ENCODE data around the gene BEND6. TPM values are rescaled to one million over a fixed set of nuclear protein-coding genes. Genes with fewer than 3 reads are reported as not detected.

Gene BEND6
- total RNA-seq, 1 experiment from 2014 or later, result 1.8 TPM

GRCh38 chr6:57019434-57019833 lies 64.5 kb downstream of the BEND6 start:
- no peak overlapping the region for H3K4me3 Mint-ChIP-seq (ENCODE audit: low read depth, unreplicated experiment)
- H3K4me1 Mint-ChIP-seq (ENCODE audit: low read depth, unreplicated experiment), result no peaks in the 10 kb centered on the region
- DNase-seq, result no peak
- TF ChIP-seq, protein P1, sequence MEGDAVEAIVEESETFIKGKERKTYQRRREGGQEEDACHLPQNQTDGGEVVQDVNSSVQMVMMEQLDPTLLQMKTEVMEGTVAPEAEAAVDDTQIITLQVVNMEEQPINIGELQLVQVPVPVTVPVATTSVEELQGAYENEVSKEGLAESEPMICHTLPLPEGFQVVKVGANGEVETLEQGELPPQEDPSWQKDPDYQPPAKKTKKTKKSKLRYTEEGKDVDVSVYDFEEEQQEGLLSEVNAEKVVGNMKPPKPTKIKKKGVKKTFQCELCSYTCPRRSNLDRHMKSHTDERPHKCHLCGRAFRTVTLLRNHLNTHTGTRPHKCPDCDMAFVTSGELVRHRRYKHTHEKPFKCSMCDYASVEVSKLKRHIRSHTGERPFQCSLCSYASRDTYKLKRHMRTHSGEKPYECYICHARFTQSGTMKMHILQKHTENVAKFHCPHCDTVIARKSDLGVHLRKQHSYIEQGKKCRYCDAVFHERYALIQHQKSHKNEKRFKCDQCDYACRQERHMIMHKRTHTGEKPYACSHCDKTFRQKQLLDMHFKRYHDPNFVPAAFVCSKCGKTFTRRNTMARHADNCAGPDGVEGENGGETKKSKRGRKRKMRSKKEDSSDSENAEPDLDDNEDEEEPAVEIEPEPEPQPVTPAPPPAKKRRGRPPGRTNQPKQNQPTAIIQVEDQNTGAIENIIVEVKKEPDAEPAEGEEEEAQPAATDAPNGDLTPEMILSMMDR (IDR thresholded peaks at IDR 0.05; ENCODE audit: unreplicated experiment), result no peak
- H3K9me3 Mint-ChIP-seq (ENCODE audit: low read depth, unreplicated experiment), result no peaks in the 10 kb centered on the region
- BruUV-seq (replicated peaks), result no TSS peak
- CTCF ChIA-PET, result interaction anchor here (0.7 to 1.5 kb wide), 2 partner anchors 64 to 115 kb away, joined by 3 to 4 read pairs; partner anchors contain the start of gene BEND6
- no peak overlapping the region for H3K27ac Mint-ChIP-seq (ENCODE audit: unreplicated experiment)
- intact Hi-C loops (cut with micrococcal nuclease; ENCODE audit: unreplicated experiment), result no loop called here
- no peaks in the 10 kb centered on the region for H3K27me3 Mint-ChIP-seq (ENCODE audit: unreplicated experiment)
- H3K36me3 Mint-ChIP-seq (ENCODE audit: insufficient read depth, unreplicated experiment), result no peaks in the 10 kb centered on the region

DNA sequence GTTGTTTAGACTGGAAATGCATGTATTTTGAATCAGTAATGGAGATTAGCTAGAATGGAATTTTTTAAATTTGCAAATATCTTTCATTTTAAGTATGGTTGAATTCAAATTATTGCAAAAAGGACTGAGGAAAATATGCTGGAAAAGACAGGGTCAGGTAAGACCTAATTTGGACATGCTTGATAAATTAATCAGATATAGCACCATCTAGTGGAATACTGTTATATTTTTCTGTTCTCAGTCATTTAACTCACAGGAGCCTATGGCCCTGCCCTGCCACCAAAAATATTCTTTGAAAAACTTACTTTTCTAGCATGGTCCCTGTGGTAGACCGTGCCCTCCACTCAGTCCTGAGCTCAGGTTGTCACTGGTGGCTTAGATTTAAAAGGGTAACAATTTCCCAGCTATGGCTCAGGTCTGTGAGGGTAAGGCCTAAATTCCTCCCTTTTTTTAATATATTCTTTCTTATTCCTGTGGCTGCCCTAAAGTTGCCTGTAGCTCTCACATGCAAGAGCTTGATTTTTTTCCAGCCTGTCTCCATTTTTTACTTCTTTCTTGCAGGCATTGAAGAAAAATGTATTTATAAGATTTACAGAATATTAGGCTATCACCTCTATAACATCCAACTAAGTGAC lies 66.3 kb downstream of the BEND6 start:
- CTCF ChIA-PET, result interaction anchor here (2.3 kb wide), 1 partner anchor 117 kb away, joined by 10 read pairs; no protein-coding TSS in a partner anchor
- intact Hi-C loops (cut with micrococcal nuclease; ENCODE audit: unreplicated experiment), result loop anchor here (1.0 to 10.0 kb wide), 3 partner anchors 65 to 294 kb away; partner anchors contain the start of gene PRIM2
- no peak overlapping the region for H3K4me3 Mint-ChIP-seq (ENCODE audit: low read depth, unreplicated experiment)
- no TSS peak for BruUV-seq (replicated peaks)
- H3K4me1 Mint-ChIP-seq (ENCODE audit: low read depth, unreplicated experiment), result no peaks in the 10 kb centered on the region
- H3K27me3 Mint-ChIP-seq (ENCODE audit: unreplicated experiment), result no peaks in the 10 kb centered on the region
- DNase-seq, result no peak
- no peak overlapping the region for H3K27ac Mint-ChIP-seq (ENCODE audit: unreplicated experiment)
- TF ChIP-seq, protein P1 (IDR thresholded peaks at IDR 0.05; ENCODE audit: unreplicated experiment), result peak; percentile 47
- no peaks in the 10 kb centered on the region for H3K9me3 Mint-ChIP-seq (ENCODE audit: low read depth, unreplicated experiment)
- no peaks in the 10 kb centered on the region for H3K36me3 Mint-ChIP-seq (ENCODE audit: insufficient read depth, unreplicated experiment)

DNA sequence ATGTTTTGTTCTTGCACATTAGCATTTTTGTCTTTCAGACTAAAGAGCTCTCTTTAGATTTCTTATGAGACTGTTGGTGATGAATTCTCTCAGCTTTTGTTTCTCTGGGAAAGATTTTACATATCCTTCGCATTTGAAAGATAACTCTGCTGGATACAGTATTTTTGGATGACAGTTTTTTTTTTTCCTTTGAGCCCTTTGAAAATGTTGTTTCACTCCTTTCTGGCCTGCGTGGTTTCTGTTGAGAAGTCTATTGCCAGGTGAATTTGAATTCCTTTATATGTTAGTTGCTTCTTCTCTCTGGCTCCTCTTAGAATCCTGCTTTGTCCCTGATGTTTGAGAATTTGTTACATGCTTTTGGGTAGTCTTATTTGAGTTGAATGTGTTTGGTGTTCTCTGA lies 69.4 kb downstream of the BEND6 start:
- CTCF ChIA-PET, result interaction anchor here (1.5 kb wide), 1 partner anchor 69 kb away, joined by 4 read pairs; the partner anchor contains the start of gene BEND6
- intact Hi-C loops (cut with micrococcal nuclease; ENCODE audit: unreplicated experiment), result loop anchor here (10.0 kb wide), 1 partner anchor 290 kb away; the partner anchor contains the start of gene PRIM2
- Mint-ChIP-seq H3K4me1 (ENCODE audit: low read depth, unreplicated experiment) (peaks cover 13% of the 10 kb centered on the region), H3K27me3 (ENCODE audit: unreplicated experiment) (no peaks in the 10 kb centered on the region), H3K27ac (ENCODE audit: unreplicated experiment) (no peak overlapping the region), H3K4me3 (ENCODE audit: low read depth, unreplicated experiment) (no peak overlapping the region), H3K9me3 (ENCODE audit: low read depth, unreplicated experiment) (no peaks in the 10 kb centered on the region), H3K36me3 (ENCODE audit: insufficient read depth, unreplicated experiment) (no peaks in the 10 kb centered on the region)
- no TSS peak for BruUV-seq (replicated peaks)
- no peak for DNase-seq
- TF ChIP-seq, protein P1 (IDR thresholded peaks at IDR 0.05; ENCODE audit: unreplicated experiment), result no peak

- Mint-ChIP-seq H3K4me3 (ENCODE audit: low read depth, unreplicated experiment) (no peak overlapping the region), H3K4me1 (ENCODE audit: low read depth, unreplicated experiment) (peaks cover 16% of the 10 kb centered on the region), H3K9me3 (ENCODE audit: low read depth, unreplicated experiment) (no peaks in the 10 kb centered on the region), H3K27ac (ENCODE audit: unreplicated experiment) (no peak overlapping the region), H3K27me3 (ENCODE audit: unreplicated experiment) (no peaks in the 10 kb centered on the region), H3K36me3 (ENCODE audit: insufficient read depth, unreplicated experiment) (no peaks in the 10 kb centered on the region)
- CTCF ChIA-PET, result interaction anchor here (1.5 kb wide), 1 partner anchor 70 kb away, joined by 4 read pairs; the partner anchor contains the start of gene BEND6
- no TSS peak for BruUV-seq (replicated peaks)
- no peak for DNase-seq
- intact Hi-C loops (cut with micrococcal nuclease; ENCODE audit: unreplicated experiment), result loop anchor here (10.0 kb wide), 1 partner anchor 290 kb away; the partner anchor contains the start of gene PRIM2
- TF ChIP-seq, protein P1 (IDR thresholded peaks at IDR 0.05; ENCODE audit: unreplicated experiment), result no peak
Measured at GRCh38 chr6:57024775-57025174, 69.9 kb downstream of the BEND6 start.

Data from Calu3 (cell line).